Hindlimb muscle (tissue), 1 donor: ENCODE data around the gene ADAMTSL1. TPM values are rescaled to one million over a fixed set of nuclear protein-coding genes. Genes with fewer than 3 reads are reported as not detected.

Experiments
- DNase-seq: peaks from one replicate; pipeline ENCODE4 v3.0.0-alpha.2; 2013
- polyA plus RNA-seq: library from polyadenylated mRNA; unstranded; fragments of 120-200 nt; gene quantifications from one replicate; pipeline ENCODE4 v1.2.1, GENCODE V29; 2013; ENCODE audit not compliant: insufficient read length

The ADAMTSL1 gene, protein sequence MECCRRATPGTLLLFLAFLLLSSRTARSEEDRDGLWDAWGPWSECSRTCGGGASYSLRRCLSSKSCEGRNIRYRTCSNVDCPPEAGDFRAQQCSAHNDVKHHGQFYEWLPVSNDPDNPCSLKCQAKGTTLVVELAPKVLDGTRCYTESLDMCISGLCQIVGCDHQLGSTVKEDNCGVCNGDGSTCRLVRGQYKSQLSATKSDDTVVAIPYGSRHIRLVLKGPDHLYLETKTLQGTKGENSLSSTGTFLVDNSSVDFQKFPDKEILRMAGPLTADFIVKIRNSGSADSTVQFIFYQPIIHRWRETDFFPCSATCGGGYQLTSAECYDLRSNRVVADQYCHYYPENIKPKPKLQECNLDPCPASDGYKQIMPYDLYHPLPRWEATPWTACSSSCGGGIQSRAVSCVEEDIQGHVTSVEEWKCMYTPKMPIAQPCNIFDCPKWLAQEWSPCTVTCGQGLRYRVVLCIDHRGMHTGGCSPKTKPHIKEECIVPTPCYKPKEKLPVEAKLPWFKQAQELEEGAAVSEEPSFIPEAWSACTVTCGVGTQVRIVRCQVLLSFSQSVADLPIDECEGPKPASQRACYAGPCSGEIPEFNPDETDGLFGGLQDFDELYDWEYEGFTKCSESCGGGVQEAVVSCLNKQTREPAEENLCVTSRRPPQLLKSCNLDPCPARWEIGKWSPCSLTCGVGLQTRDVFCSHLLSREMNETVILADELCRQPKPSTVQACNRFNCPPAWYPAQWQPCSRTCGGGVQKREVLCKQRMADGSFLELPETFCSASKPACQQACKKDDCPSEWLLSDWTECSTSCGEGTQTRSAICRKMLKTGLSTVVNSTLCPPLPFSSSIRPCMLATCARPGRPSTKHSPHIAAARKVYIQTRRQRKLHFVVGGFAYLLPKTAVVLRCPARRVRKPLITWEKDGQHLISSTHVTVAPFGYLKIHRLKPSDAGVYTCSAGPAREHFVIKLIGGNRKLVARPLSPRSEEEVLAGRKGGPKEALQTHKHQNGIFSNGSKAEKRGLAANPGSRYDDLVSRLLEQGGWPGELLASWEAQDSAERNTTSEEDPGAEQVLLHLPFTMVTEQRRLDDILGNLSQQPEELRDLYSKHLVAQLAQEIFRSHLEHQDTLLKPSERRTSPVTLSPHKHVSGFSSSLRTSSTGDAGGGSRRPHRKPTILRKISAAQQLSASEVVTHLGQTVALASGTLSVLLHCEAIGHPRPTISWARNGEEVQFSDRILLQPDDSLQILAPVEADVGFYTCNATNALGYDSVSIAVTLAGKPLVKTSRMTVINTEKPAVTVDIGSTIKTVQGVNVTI (N-terminal part only)
- polyA plus RNA-seq, result 20.7 TPM

DNA sequence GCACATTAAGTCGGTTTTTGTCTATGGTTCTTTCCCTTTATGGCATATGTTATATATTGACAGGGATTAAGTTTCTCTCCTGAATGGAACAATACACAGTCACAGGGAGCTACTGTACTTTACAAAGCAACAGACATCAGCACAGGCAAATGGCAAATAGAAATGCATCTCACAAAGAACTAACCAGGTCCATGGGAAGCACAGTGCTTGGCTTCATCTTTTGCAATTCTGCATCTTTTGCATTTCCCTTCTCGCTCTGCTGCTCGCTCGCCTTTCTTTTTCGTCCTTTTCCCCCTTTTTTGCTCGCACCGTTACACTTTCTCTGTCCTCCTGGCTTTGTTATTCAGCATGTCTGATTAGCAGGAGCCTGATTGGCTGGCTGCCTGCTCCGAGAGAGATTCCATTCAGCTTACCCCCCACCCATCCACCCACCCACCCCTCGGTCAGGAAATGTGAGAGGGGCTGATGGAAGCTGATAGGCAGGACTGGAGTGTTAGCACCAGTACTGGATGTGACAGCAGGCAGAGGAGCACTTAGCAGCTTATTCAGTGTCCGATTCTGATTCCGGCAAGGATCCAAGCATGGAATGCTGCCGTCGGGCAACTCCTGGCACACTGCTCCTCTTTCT lies at the start of gene ADAMTSL1:
Gene ADAMTSL1, plus strand, starts transcription at position 502 of the 628 bp plus-strand sequence. Its CDS starts 80 bp downstream, at position 582.
- DNase-seq, result peak; percentile 72

DNA sequence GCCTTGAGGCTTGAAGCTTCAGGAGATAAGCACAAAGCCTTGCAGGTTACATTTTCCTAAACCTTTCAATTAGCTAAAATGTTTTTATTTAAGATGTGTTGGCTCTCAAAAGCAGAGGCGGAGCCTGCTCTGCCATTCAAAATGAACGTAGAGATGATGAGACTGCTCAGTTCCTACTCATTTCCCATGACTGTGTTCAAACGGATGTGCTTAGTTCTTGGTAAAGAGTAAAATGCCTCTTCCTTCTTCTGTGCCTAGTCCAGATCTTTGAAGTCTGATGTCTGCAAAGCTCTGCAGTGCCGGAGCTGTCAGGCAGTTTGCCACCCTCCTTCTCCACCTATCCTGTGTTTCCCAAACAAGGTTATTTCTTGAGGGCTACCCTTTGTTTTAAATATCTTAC lies 46.3 kb upstream of the ADAMTSL1 start:
- no peak for DNase-seq

DNA sequence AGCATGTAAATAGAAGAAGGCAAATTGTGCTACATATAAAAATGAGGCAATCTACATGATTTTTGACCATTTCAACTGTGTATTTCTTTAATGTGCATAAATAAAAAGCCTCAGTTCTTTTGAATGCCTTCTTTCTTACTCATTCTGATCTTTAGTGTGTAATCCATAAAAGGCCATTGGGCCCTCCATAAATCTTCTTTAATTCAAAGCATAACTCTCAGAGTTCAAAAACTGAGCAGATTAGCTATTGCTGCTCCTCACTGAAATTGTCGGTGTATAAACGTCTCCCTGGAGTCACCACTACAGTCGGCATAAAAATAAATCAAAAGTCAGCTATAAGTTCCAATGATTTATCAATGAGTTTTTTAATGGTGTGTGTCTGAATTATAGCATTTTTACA lies 45.3 kb upstream of the ADAMTSL1 start:
- no peak for DNase-seq

DNA sequence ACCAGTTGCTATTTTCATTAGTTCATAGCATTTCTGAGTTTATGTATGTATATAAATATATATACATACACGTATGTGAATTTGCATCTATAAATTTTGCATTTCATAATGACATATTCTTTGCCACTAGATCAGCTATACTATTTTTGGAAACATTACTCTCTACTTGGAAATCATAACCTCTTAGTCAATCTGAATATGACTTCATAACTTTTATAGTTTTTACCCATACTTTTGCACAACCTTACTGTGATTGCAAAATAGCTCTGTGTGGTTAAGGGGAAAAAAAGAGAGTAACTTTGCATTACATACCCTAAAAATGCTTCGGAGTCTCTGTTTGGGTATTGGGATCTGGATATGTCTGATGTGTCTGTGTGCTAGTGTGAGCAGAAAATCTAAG lies 44.9 kb upstream of the ADAMTSL1 start:
- DNase-seq, result no peak

DNA sequence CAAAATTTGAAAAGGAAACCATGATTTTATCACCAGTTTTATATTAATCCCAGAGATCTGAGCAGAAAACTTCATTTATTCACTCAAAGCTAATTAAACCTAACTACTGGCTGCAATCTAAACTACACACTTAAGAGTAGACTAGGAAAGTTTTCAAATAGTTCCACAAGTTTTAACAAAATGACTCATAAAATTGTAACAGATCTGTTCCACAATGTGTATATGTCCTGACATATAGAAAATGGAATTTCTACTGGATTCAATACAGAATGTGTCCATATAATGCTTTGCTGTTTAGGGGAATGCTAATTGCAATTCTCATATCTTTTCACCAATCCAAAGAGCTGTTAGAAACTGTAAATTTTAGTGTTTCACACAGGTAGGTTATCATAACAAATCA lies 40.3 kb upstream of the ADAMTSL1 start:
- DNase-seq, result no peak

DNA sequence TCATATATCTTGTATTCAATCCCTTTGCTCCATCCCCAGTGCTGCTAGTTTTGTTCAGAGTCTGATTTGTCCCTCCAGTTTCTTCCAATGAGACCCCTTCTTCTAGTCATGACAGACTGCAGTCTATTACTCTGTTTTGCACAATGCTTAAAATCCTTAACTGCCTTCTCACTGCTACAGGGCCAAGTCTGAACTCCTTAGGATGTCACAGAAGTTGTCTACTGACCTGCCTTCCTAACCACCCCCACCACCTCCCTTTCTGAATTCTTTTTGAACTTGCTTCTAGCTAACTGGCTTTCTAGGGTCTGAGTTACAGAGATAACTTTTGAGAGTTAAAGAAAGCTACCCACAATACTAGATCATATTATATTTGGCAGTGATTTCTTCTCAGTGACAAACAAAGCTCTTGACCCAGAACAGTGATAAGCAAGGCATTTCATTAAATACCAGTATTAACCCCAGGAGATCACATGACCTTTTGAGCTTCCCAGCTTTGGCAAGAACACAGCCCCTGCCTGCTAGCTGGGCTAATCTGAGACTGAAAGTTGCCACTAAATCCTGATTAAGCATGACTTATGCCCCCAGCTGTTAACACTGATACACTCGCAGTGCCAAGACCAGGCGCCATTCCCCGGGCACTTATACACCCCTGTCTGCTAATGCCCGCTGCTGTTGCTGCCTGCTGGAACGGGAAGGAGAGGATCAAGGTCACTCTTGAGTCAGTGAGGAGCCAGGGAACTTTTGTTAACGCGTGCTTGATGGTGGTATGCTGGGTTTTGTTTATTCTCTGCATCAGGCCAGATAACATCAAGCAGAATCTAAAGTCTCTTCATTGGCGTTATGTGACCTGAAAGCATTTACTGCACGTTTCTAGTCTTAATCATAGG lies 36.4 kb upstream of the ADAMTSL1 start:
- DNase-seq, result no peak

DNA sequence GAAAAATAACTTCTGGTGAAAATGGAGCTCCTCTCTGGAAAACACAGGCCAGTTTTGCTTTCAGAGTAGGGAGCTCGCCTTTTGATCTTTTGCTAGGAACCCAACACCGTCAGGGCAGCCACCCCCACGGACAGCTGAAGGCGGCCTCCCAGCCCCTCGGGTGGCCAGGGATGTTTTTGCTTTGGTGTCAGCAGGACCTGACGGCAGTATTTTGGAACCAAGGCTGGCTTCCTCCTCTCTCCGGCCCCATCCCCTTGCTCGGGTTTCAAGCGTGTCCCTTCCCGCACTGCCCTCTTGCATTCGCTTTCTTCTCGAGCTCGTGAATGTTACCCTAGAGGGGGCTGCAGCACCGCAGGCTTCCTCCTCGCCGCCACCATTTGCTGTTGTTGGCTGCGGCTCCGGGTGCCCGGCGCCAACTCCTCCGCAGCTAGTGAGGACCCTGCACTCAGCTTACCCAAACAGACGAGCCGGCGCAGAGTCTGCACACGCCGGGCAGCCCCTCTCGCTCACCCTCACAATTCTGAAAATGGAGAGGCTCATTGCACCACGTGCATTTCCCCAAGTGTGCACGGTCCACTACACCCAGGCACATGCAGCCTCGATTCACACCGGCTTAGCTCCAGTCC lies 35.5 kb upstream of the ADAMTSL1 start:
- DNase-seq, result peak; percentile 68

DNA sequence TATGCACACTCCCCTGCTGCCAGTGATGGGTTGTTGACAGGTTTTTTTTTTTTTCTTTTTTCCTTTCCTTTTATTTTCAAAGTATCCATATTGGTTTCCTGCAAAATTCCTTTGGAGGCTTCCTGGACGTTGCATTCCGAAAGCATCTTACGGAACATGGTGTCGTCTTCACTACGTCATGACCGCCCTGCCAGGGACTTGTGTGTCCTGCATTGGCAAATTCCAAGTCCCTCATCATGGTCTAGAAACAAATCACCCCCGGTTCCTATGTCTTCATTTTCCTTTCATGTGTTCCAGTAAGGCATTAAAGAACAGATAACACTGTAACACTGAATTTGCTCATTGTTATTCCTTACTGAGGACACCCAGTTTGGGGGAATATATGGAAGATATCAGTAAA lies 35.0 kb upstream of the ADAMTSL1 start:
- no peak for DNase-seq

DNA sequence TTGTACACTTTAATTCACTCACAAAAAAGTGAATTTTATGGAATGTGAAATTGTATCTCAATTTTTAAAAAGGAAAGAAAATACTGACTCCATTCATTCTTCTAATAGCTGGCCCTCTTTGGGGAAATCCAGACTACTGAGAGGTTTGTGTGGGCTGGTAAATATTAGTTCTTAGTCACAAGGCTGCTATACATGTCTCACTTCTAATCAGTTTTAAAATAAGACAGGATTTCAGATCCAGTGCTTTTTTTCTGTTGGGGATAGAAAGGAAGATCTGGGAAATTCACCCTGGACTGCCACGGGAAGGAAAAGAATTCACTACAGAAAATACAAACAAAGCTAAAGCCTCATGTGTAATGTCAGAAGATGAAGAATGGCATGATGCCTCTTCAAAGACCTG lies 32.7 kb upstream of the ADAMTSL1 start:
- DNase-seq, result no peak

DNA sequence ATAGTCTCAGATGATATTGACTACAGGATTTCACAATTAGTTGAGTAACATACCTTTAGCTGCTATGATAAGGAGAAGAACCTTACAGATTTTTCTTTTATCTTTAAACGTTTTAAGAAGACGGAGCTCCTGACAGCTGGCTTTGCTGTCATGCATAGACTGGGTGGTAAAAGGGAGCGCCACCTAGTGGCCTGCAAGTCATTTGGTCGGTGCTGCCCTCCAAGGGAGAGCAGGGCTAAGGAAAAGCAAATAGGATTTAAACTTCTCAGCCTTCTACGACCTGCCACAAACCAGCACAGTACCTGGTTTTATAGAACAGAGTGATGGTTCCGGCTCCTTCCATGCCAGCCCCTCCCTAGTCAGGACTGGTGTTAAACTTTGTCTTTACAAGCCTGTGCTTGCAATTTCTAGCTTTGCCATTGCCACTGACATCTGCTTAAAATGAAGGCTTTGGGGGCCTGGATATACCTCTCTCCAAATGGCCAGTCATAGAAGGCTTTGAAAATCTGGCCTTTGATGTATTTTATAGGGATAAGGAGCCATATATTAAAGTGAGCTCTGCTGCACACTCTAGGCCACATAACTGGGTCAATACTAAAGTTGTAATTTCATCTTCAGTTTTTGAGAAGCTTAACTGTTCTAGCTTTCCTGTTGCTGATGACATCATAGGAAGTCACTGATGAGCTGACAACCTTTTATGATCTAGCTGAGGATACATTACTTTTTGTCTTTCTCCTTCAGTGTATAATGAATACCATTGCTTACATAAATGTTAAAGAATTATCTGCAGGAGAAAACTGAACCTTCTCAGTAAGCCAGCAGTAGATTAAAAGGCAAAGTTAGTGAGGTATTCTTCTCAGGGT lies 31.1 kb upstream of the ADAMTSL1 start:
- peak; percentile 79 for DNase-seq

DNA sequence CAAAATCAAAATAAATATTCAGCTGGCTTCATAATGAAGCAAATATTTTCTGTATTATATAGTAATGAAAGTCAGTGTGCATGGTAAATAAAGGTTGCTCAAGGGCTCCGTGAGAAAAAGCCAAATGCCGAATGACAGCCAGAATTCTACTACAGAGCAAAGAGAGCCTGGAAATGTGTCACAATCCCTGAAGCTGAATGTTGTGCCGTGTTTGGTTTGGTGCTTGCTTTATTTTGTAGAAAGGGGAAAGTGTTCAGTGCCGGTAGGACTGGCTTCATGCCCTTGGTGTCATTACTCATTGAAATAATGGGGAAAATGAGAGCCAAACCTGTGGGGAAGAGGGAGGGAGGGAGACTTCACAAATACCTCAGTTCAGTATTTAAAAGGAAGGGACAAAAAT lies 26.8 kb upstream of the ADAMTSL1 start:
- DNase-seq, result no peak

DNA sequence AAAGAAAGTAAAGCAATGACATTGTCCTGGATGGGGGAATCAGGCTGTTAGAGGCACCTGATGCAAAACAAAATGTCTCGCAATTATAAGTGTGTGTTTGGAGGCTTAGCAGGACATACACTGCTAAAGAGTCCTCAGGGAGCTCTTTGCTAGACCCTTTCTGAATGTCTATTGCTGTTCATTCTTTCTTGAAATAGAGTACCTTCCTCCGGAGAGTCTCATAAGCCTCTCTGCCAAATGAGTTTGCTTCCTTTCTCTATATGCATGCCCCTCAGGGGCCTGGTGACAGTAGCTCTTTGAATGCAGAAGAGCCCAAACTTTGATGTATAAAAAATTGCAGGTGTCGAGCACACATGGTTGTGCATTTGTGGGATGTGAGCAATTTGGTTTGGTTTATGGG lies 26.4 kb upstream of the ADAMTSL1 start:
- DNase-seq, result no peak

DNA sequence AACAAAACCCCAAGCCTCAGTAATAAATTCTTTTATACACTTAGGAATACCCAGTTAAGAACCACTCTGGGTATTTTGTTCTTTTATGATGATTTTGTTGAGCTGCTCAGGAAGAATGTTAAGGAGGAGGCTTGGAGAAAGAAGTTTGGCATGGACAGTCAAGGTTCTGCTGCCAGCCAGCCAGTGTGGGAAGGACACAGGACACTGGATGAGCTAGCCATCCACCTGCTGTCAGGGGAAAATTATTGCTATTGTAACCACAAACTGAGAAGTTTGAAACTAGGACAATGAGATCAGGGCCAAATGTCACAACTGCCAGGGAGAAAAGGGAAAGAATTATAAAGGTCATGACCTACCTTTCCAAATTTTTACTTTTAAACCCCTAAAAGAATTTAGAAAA lies 25.9 kb upstream of the ADAMTSL1 start:
- no peak for DNase-seq

DNA sequence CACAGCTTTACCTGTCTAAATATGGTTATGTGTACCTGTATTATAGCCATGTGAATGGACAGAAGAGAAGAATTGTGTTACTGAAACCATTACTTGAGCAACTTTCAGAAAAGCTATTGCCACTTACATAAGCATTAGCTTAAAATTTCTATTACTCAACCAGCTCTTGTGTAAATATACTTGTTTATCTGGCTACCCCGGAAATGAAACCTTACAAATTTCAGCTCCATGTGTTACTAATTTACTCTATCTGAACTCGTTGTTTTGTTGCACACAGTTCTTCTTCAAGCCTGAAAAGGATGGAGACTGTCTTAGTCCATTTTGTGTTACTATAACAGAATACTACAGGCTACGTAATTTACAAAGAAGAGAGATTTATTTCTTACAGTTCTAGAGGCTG lies 22.5 kb upstream of the ADAMTSL1 start:
- DNase-seq, result no peak

DNA sequence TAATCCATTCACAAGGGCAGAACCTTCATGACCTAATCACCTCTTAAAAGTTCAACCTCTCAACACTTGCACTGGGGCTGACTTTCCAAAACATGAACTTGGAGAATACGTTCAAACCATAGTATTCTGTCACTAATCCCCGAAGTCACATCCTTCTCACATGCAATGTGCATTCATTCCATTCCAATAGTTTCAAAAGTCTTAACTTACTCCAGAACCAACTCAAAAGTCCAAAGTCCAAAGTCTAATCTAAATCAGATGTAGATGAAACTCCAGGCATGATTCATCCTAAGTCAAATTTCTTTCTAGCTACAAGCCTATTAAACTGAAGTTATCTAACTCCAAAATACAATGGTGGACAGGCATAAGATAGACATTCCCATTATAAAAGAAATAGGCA lies 21.7 kb upstream of the ADAMTSL1 start:
- no peak for DNase-seq

DNA sequence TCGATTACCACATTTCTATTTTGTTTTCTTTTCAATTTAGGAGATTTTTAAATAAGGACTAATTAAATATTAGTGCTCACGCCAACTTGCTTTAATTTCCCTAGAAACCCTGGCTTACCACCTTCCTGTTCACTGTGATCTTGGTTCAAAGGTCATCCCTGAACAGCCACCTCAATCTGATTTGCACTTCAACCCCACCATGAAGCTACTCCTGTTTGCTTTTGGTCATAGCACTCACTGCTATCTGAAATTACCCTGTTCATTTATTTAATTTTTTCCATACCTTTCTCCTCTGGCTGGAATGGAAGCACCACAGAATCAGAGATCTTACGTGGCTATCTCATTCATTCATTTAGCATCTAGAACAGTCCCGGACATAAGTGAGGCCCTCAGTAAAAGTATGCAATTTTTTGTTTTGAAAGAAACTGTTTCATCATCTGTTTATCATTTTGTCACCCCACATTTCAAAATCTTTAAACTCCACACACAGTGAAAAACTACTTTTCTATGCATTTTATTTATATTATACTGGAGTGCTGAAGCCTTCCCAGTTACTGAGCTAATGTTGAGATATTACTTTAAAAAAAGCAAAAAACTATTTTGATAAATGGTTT lies 17.2 kb upstream of the ADAMTSL1 start:
- DNase-seq, result no peak

DNA sequence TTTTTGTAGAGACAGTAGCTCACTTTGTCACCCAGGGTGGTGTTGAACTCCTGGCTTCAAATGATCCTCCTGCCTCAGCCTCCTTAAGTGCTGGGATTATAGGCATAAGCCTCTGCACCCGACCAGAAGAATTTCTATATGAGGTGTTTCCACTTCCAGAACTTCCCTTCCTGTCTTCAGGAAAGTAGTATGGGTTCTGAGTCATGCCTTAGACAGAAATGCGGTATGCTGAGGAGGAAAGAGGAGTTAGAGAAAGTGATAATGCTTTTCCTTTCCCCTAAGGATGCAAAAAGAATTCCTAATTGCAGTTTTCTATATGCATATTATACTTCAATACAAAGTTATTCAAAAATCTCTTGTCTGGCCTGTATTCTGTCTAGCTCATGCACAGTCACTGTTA lies 16.4 kb upstream of the ADAMTSL1 start:
- no peak for DNase-seq

DNA sequence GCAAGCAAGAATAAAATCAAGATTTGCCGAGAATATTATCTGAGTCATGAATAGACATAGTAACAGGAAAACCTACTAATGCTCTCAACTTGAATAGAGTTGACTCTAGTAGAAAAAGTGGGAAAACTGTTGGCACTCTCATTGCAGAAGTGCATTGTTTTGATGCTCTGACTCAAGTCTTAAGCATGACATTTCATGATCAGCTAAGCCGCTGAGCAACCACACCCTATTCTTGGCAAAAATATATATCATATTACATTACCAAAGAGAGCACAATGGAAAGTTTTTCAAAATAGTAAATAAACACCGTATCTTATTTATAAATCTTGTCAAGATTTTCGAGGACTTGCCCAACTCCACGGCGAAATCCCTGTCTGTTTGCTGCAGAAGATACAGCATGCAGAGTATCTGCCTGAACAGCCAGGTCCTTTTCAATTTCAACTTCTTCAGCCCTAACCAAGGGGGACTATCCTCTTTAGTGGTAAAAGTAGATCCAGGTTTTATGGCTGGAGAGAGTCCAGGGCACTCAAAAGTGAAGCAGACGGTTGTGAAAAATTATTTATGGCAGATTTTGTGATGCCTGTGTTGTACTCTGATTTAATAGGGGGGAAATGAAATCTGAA lies 13.9 kb upstream of the ADAMTSL1 start:
- no peak for DNase-seq

DNA sequence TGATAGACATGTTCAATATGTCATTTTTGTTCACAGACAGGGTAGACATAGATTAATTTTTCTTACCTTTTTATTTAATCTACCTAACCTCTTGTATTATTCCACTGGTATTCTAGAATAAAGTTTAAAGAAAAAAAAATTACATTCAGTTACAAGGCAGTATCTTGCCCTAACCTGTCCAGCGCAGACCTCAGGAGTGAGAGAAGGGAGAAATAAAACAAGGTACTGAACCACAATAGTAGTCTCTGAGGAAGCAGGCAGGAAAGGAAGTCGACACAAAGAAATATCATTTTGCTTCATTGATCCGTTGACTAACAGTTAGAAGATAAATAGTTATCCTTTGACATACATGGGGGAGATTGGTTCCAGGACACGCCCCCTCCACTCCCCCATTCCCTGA lies 12.5 kb upstream of the ADAMTSL1 start:
- DNase-seq, result no peak
